GM10248 (cell line): ENCODE measurements around the gene LRRC58.

Experiments
- CTCF ChIA-PET: fragments of 300-600 bp; sonication (Branson Sonifier 250); formaldehyde crosslinking; extraction: SDS; loops from one replicate; lab custom pipeline; 2021; ENCODE audit warnings: antibody characterized with exemption; lab: Yijun Ruan, JAX
- POLR2A ChIA-PET: fragments of 350-650 bp; sonication (Branson Sonifier 250); formaldehyde crosslinking; extraction: SDS; loops from one replicate; lab custom pipeline; 2020; ENCODE audit warnings: antibody characterized with exemption; lab: Yijun Ruan, JAX
- DNase-seq: peaks from one replicate; pipeline ENCODE4 v3.0.0; 2012; ENCODE audit errors: extremely low spot score
- TF ChIP-seq, protein P1 (sequence below): IDR thresholded peaks from 2 replicates; pipeline ENCODE4 v1.5.1; 2012; ENCODE audit warnings: mild to moderate bottlenecking, low read depth; ENCODE audit errors: extremely low read depth, missing control alignments, control extremely low read depth

The LRRC58 gene

DNA sequence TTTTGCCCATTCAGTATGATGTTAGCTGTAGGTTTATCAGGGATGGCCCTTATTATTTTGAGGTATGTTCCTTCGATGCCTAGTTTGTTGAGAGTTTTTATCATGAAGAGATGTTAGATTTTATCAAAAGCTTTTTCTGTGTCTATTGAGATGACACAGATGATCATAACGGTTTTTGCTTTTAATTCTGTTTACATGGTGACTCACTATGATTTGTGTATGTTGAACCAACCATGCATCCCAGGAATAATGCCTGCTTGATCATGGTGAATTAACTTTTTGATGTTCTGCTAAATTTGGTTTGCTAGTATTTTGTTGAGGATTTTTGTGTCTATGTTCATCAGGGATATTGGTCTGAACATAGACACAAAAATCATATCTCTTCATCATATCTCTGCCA is 72.4 kb downstream of the LRRC58 start:
- ChIA-PET POLR2A (no interaction called here), CTCF (interaction anchor here (1.6 kb wide), 1 partner anchor 89 kb away, joined by 3 read pairs; no protein-coding TSS in a partner anchor)
- no peak for DNase-seq
- TF ChIP-seq, protein P1, sequence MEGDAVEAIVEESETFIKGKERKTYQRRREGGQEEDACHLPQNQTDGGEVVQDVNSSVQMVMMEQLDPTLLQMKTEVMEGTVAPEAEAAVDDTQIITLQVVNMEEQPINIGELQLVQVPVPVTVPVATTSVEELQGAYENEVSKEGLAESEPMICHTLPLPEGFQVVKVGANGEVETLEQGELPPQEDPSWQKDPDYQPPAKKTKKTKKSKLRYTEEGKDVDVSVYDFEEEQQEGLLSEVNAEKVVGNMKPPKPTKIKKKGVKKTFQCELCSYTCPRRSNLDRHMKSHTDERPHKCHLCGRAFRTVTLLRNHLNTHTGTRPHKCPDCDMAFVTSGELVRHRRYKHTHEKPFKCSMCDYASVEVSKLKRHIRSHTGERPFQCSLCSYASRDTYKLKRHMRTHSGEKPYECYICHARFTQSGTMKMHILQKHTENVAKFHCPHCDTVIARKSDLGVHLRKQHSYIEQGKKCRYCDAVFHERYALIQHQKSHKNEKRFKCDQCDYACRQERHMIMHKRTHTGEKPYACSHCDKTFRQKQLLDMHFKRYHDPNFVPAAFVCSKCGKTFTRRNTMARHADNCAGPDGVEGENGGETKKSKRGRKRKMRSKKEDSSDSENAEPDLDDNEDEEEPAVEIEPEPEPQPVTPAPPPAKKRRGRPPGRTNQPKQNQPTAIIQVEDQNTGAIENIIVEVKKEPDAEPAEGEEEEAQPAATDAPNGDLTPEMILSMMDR = no peak

DNA sequence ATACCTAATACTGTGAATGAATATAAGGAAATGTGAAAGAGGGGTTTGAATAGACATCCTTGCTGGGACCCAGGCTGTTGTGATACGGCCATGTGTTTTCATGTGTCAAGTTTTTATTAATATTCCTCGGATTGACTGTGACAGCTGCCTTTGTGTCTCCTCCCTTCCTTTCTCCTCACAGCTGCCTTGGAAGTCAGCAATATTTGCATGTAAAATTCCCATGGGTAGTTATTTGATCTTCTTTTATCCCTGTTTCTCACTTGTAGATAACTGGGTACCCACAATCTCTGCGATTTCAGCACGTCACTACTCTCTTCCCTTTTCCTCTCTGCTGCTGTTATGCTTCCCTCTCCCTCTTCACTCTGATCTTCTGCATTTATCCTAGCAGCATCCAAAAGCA is 73.5 kb downstream of the LRRC58 start:
- TF ChIP-seq, protein P1 = no peak
- ChIA-PET CTCF (interaction anchor here (1.6 kb wide), 1 partner anchor 90 kb away, joined by 3 read pairs; no protein-coding TSS in a partner anchor), POLR2A (no interaction called here)
- DNase-seq = no peak

DNA sequence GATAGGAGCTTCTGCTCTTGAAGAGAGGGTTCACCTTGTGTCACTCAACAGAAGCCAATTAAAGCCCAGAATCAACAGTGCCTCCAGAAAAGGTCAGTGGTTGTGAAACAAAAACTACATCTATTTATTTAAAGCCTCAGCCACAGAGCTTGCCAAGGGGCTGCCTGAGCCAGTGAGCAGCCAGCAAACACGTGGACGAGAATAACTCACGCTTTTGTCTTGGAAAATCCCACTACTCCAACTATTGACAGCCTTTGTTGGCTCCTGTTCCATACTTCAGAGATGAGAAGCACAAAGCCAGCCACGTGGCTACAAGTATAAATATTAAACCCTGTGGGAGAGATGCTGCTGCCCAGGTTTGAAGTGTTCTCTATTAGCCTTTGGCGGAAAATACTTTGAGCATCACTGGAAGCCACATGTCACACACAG is 74.4 kb downstream of the LRRC58 start:
- ChIA-PET CTCF (interaction anchor here (0.9 kb wide), 1 partner anchor 31 kb away, joined by 3 read pairs; no protein-coding TSS in a partner anchor), POLR2A (no interaction called here)
- no peak for DNase-seq
- TF ChIP-seq, protein P1 = no peak
